ENCODE results near the gene FBLL1.
"Not testable (repeated sequence)": the region's sequence is repeated elsewhere in the genome, so short reads cannot be mapped to it uniquely, and the experiment has no call there.

Gene FBLL1

DNA sequence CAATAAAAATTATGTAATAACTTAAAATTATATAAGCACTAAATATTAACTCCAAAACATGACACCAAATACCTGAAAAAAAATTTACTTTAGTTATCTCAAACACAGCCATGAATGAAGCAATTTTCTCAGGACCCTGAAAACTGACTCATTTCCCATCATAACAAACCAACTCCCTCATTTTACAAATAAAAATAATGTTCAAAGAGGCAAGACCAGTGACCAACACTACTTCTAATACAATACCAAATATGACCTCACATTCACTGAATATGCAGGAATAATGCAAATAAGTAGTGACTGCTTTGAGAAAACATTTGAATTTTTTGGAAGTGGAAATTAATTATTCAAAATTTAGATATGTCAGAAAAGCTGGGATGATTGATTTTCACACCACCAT is 21.6 kb downstream of the FBLL1 start:
- no peak for DNase-seq (ENCODE audit: low read depth in 2 of 2, low spot score in 1 of 2)

DNA sequence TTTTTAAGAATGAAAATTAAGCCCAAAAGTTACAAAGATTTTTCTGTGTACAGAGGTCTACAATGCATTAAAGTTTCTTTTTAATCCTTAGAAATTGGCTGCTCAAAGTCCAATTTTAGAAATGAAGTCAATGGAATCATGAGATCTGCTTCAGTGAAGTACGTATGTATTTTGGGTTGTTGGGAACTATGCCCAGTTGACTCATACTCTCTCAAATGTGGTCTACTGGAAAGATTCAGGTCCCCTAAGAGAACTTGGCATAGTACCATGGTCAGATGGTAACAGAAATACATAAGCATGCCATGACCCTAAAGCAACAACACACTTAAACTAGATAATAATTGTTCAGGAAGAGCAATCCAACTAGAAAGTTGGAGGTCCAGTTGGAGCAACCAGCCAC is 23.0 kb downstream of the FBLL1 start:
- DNase-seq (ENCODE audit: low read depth in 2 of 2, low spot score in 1 of 2): no peak

DNA sequence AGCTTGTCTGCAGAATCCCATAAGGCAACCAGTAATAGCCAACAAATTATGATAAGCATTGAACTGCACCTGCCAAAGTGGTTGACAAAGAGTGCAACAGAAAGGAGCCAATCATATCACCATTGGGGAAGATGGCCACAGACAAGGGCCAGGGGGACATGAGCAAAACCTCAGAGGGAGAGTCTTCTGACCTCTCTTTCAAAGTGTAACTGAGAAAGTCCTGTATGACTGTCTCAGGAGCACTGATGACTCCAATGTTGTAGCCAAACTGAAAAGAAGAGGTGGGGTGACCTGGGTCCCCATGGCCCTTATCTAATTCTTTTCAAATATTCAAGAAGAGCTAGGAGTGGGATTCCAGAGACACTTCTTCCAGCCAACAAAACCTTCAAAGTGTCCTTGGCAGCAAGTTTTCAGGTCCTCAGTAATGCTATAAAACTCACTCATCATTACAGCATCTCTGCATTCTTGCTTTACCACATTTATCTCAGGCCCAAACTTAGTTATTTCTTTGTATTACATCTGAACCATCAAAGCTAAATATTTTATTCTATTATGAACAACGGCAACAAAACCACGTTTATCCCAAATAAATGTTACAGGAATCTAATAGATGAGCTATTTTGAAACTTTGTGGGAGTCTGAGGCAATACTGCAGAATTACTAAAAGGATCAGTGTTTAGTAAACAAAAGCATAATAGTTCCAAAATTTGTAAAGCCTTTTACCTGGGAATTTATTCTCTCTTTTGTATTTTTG is 24.4 kb downstream of the FBLL1 start:
- DNase-seq (ENCODE audit: low read depth in 2 of 2, low spot score in 1 of 2): no peak

DNA sequence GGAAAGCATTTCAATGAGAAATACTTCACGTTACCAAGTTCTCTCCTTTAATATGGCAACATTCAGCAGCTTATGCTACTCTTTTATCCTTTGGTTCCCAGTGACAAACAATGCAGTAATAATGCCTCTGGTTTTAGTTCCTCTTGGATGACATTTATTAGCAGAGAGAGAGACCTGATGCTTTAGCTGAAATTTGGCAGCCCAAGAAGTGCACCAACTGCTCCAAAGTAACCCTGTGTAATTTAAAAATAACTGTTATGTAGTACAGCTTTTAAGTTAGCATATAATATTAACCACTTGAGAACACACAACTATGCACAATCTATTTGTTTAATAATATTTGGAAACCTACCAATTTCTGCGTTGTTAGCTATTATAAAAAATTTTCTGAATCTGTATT is 28.3 kb downstream of the FBLL1 start:
- no peak for DNase-seq (ENCODE audit: low read depth in 2 of 2, low spot score in 1 of 2)

DNA sequence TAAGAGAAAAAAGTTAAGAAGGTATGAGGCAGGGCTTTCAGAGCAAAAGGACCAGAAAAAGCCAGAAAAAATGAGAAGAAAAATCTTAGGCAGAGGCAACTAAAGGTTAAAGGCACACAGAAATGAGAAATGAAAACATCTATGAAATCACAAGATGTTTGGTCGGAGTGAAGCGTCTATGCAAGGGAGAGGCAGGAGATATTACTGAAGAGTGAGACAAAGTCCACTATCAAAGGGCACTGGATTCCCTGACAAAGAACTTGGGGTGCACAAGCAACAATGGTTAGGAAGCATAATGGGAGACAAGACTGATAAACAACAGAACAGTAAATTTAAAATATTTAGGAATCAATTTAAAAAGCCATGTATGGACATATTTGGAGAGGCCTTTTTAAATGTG is 33.2 kb downstream of the FBLL1 start:
- DNase-seq (ENCODE audit: low read depth in 2 of 2, low spot score in 1 of 2): no peak

DNA sequence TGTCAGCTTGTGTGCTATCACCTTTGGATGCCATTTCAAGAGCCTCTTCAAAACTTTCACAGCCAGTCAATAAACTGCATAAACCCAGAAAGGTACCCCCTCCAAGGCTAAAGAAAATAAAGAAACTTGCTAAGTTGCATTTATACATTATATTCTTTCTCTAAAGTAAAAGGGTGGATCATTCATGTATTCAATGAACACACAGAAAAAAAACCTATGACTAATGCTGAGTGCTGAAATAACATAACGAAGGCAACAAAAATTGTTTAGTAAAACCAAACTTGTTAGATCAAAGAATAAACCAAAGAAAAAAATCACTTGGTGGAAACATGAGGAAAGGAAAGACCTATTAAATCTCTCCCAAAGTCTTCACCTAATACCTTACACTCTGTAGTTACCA is 34.9 kb downstream of the FBLL1 start:
- DNase-seq (ENCODE audit: low read depth in 2 of 2, low spot score in 1 of 2): no peak

DNA sequence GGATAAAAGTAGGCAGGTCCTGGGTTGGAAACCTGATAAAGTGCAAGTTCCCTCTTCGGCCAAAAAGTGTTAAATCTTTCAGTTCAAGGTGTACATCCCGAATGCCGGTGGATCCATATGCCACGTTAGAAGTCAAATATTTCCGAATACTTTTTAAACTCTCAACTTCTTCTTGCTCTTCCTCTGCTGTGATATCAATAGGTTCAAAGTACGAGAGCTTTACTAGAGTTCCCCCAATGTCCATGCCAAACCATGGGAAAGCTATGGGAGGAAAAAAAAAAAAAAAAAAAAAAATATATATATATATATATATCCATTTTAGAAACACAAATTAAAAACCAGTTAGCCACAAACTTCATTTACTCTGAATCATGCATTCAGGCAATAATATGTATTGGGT is 39.6 kb downstream of the FBLL1 start:
- no peak for DNase-seq (ENCODE audit: low read depth in 2 of 2, low spot score in 1 of 2)

DNA sequence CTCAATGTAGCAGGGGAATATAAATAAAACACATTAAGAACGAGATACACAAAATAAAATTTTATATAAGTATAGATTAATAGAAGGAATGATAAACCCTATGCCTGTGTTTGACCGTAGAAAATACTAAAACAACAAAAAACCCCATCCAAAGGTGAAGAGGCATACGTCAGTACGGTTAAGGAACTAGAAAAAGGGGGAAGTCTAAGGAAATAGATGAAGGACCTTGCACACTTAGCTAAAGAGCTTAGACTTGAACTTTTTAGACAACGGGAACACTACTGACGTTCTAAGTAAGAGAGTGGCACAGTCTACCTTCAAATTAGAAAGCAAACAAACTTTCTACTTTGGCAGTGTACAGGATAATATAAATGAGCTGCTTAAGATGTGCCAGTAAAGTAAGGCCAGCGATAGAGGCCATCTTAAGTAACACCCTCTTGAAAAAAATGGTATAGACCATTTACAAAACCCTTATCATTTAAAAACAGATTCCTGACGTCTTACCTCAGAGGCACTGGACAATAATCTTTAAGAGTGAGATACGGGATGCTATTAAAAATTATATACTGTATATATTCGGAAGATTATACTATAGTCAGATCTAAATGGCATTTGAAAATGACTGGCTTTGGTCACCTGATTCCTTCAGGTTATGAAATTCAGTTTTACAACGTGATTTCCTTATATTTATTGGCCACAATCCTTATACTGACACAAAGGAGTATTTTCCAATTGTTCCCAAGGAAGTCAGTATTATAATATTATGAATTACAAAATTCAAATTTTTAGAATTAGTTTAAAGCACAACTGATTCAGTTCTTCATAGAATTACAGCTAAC is 41.6 kb downstream of the FBLL1 start:
- DNase-seq (ENCODE audit: low read depth in 2 of 2, low spot score in 1 of 2): no peak

DNA sequence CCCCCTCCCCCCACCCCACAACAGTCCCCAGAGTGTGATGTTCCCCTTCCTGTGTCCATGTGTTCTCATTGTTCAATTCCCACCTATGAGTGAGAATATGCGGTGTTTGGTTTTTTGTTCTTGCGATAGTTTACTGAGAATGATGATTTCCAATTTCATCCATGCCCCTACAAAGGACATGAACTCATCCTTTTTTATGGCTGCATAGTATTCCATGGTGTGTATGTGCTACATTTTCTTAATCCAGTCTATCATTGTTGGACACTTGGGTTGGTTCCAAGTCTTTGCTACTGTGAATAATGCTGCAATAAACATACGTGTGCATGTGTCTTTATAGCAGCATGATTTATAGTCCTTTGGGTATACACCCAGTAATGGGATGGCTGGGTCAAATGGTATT is 44.6 kb downstream of the FBLL1 start:
- DNase-seq (ENCODE audit: low read depth in 2 of 2, low spot score in 1 of 2): not testable (repeated sequence)

DNA sequence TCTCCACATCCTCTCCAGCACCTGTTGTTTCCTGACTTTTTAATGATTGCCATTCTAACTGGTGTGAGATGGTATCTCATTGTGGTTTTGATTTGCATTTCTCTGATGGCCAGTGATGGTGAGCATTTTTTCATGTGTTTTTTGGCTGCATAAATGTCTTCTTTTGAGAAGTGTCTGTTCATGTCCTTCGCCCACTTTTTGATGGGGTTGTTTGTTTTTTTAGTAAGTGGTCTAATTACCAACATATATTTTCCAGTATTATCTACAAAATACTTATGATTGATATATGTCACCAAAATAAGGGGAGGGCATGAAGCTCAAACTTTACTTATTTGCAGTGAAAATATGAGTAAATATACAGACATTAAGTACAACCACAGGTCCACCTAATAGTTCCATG is 45.1 kb downstream of the FBLL1 start:
- not testable (repeated sequence) for DNase-seq (ENCODE audit: low read depth in 2 of 2, low spot score in 1 of 2)

DNA sequence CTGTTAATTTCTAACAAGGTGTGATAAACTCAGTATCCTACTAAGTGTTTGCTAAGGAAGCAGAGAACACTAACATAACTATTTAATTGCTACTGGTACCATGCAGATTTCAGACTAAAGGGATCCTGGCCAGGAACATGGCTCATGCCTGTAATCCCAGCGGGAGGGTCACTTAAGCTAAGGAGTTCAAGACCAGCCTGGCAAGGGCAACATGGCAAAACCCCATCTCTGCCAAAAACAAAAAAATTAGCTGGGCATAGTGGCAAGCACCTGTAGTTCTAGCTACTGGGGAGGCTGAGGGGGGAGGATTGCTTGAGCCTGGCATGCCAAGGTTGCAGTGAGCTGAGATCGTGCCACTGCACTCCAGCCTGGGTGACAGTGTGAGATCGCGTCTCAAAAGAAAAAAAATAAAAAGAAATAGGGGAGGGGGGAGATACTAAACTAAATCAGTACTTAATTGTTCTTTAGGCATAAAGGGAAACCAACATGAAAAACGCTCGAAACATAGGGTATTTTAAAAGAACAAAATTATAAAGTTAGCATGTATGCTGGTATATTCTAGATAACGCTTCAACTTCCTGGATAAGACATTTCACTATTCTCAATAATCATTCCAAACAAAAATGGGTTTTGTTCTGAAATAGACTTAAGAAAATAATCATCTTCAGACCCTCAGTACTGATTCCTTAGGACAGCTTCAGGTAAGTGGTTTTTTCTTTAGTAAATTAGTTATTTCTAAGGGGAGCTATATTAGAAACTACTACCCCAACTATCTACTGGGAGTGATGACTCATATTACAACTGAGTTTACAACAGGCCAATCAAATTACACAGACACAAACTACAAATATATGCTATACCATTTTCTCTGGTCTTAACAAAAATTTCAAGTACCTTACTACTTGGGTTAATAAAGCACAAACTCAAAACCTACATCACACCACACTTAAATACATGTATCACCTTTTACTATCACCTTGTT is 46.6 kb downstream of the FBLL1 start:
- DNase-seq (ENCODE audit: low read depth in 2 of 2, low spot score in 1 of 2): no peak

DNA sequence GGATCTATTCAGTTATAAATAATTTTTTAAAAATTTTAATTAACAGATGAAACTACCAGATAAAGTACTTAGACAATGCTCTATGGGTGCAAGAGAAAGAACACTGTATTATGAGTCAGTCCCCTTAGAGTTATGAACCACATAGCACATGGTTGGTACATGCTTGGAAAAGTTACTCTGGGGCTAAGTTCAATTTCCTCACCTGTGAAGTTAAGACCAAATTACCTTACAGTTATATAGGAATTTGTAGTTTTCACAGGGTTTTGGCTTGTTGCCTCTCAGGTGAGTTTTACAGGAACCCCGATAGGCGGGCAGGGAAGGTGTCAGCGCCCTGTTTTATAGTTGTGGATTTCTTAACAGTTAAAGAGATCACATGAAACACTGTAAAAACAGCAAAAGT is 48.9 kb downstream of the FBLL1 start:
- no peak for DNase-seq (ENCODE audit: low read depth in 2 of 2, low spot score in 1 of 2)

DNA sequence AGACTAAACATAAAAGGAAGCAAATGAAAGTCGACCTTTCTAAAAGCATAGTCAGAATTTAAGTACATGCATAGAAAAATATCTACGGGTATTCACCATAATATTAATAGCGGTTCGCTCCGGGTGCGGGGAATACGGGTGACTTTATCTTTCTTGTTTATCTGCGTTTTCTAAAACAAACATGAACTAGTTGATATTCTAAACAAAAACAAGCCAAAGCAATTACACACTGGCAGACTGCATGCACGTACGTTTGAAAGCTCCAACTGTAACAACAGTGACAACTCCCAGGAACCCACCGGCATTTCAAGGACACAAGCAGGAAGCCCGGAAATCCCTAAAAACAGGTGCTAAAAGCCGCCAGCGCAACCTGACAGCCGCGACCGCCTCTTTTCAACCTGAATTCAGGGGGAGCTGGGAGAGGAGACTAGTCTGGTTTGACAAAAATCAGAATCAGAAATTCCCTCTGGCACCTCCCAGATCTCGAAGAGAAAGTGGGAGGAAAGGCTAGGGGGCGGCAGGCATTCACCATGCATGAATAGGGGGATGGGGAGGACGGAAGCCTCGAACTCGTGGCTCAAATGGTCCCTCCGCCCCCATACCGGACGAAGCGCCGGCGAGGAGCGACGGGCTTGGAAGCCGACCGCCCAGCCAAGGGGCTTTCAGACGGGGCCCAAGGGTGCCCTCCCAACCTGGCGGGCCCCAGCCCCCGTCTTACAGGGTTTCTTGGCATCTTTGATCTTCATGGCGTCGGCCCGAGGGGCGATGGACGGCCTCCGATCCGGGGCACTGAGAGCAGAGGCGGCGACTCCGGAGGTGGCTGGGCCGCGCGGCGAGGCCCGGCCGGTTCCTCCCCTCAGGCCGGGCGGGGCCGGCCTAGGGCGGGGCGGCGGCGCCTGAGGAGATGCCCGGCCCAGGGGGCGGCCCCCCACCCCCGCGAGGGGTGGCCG is 49.7 kb downstream of the FBLL1 start, which contains the start of gene PANK3:
Gene PANK3 (minus strand): TSS at position 831 of the 950 bp plus-strand sequence. CDS start 85 bp downstream, at position 746.
- peak in 1 of 2 donors; percentile 8 for DNase-seq (ENCODE audit: low read depth in 2 of 2, low spot score in 1 of 2)

DNA sequence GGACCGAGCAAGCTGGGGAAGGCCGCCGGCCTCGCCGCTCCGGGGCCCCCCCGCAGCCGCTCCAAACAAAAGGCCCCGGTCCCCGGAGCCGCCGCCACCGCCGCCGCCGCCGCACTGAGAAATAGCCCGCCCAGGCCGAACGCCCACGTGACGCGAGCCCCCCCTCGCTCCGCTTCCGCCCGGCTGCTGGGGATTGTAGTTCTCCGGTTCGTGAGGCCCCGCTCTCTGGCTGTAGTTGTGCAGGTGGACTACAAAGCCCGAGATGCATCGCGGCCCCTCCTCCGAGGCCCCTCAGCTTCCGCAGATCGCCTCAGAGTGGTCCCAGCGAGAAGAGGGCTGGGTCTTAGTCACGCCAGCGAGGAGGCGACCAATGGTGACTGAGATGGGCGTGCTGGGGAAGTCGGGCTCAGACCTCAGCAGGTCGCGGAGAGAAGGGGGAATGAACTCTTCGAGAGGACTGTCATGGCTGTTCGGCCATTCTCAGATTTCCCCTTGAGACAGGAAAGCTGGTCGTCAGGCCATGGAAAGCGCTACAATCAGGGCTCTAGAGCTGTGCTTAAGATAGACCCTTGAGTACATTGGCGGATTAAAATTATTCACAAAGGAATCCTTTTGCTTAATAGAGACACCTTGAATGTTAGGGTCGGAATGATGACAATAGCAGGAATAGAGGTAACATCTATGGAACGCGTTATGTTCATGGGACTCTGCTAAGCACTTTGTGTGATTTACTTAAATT is 50.6 kb downstream of the FBLL1 start:
- DNase-seq (ENCODE audit: low read depth in 2 of 2, low spot score in 1 of 2): peak; percentile 92 to 96

DNA sequence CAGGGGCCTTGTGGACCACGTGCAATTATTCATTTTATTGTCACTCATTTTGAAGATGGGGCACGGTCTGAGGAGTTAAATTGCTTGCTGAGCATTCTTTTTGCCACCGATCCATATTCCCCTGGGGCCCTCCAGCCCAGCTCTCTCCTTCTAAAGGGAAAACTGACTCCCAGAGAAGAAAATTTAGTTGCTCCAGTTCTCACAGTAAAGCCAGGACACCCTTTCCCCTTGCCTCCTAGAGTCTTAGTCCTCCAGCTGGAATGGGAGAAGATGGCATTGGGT is 51.1 kb downstream of the FBLL1 start:
- DNase-seq (ENCODE audit: low read depth in 2 of 2, low spot score in 1 of 2): no peak

All from stimulated activated CD8-positive, alpha-beta memory T cell treated with anti-CD3 and anti-CD28 coated beads, Interleukin-4, amount 100 ng/mL, for 4 hours (primary cell).